Muscle layer of colon (tissue), 2 donors: ENCODE data around the gene CRAMP1.
A peak's percentile ranks its signal among the peaks of the same experiment; 100 is the strongest.

Source experiments
- H3K27ac ChIP-seq: one replicate; pipeline ENCODE4 v1.7.0; 2013; ENCODE audit warnings: low read depth, mild to moderate bottlenecking, low read length, moderate library complexity
- H3K27me3 ChIP-seq, 2 donors: one replicate each; pipeline ENCODE4 v1.7.0; 2013; ENCODE audit warnings: low read length in 2 of 2, mild to moderate bottlenecking in 2 of 2; ENCODE audit not compliant: insufficient read depth in 2 of 2, control insufficient read depth in 1 of 2
- H3K36me3 ChIP-seq: one replicate; pipeline ENCODE4 v1.7.0; 2013; ENCODE audit warnings: mild to moderate bottlenecking, low read length; ENCODE audit not compliant: insufficient read depth
- H3K4me1 ChIP-seq: one replicate; pipeline ENCODE4 v1.7.0; 2013; ENCODE audit warnings: mild to moderate bottlenecking, low read length; ENCODE audit not compliant: insufficient read depth
- H3K4me3 ChIP-seq, 2 donors: one replicate each; pipeline ENCODE4 v1.7.0; 2013; ENCODE audit warnings: low read length in 2 of 2, low read depth in 1 of 2, mild to moderate bottlenecking in 1 of 2, moderate library complexity in 1 of 2
- H3K9ac ChIP-seq: one replicate; pipeline ENCODE4 v1.7.0; 2013; ENCODE audit warnings: low read length
- H3K9me3 ChIP-seq: one replicate; pipeline ENCODE4 v1.7.0; 2013; ENCODE audit warnings: mild to moderate bottlenecking, low read length
- donor health status: abdominal sarcoma.
- donor health status: Adenocarcinoma of cecum.

CRAMP1 gene

DNA sequence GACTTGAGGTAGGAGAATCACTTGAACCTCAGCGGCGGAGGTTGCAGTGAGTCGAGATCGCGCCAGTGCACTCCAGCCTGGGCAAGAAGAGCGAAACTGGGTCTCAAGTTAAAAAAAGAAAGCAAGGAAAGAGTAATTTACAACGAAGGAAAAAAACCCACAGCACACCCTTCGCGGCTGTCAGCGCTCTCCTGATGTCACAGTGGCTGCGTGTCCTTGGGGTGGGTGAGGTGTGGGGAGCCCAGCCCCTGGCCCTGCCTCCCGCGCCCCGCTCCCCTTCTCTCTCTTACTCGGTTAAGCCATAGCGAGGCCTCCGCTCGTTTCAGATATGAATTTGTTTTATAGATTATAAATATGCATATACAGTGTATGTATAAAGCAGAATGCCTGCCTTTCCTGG lies 65.2 kb downstream of the CRAMP1 start:
- no peak overlapping the region for H3K4me3 ChIP-seq

DNA sequence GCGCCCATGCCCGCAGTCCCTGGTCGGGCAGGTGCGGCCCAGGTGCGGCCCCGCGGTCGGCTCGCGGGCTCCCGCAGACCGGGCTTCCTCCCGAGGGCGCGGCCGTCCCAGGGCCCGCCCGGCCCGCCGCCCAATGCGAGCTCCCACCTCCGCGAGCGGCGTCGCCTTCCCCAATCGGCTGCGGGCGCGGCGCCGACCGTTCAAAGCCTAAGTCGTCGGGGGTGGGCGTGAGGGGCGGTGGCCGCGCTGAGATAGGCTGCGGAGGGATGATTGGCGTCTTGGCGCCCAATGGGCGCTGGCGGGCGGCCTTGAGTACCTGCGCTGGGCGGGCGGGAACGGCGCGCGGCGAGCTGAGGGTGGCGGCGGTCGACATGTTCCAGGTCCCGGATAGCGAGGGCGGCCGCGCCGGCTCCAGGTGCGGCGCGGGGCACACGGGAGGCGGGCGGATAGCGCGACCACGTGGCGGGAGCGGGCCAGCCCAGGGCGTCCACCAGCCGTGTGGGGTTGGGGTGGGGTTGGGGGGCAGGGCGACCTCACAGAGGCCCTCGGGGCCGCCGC lies 65.9 kb downstream of the CRAMP1 start, which contains the start of gene JPT2:
Gene JPT2, plus strand, starts transcription at position 338 of the 558 bp plus-strand sequence. Its CDS starts 34 bp downstream, at position 372.
- Histone ChIP-seq H3K36me3 (peaks cover 21% of the 10 kb centered on the region), H3K27ac (peak within 1 kb of the TSS; percentile 21)

More for the DNA sequence above, 65.2 kb downstream of the CRAMP1 start:
- no peak overlapping the region for H3K27ac ChIP-seq
- H3K36me3 ChIP-seq: peaks cover 21% of the 10 kb centered on the region
- H3K4me1 ChIP-seq: peaks cover 9% of the 10 kb centered on the region
- no peaks in the 10 kb centered on the region for H3K9me3 ChIP-seq
- no peak overlapping the region for H3K9ac ChIP-seq
- H3K27me3 ChIP-seq: no peaks in the 10 kb centered on the region

DNA sequence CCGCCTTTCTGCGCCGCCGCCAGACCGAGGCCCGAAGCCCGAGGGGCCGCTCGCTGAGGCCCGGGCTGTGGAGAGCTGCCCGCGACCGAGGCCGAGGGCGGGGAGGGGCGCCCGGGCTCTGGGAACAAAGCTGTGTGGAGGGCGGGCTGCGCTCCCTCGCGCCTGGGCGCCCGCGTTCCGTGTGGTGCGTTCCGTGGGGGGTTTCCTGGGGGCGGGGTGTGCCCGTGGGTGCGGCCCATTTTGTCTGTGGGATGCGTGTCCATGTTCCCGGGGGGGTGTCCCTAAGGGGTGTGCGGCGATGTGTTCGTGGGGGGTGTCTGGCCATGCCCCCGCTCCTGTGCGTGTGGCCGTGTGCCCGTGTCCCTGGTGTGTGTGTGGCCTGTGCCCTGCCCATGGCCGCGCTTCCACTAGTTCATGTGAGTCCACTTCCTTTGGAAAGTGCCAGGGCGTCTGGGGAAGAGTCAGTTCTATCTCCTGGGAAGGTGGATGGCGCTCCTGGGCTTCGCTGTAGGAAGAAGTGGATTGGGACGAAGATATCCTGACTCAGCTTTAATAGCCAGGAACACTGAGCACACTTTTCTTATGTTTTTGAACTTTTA lies 66.4 kb downstream of the CRAMP1 start:
- H3K9ac ChIP-seq: no peak overlapping the region

More for the DNA sequence above, 65.9 kb downstream of the CRAMP1 start, which contains the start of gene JPT2:
- Histone ChIP-seq H3K4me3 (peak within 1 kb of the TSS; percentile 61 to 89), H3K27me3 (no peaks in the 10 kb centered on the region), H3K9me3 (no peaks in the 10 kb centered on the region), H3K9ac (no peak within 1 kb of the TSS), H3K4me1 (peaks cover 9% of the 10 kb centered on the region)

DNA sequence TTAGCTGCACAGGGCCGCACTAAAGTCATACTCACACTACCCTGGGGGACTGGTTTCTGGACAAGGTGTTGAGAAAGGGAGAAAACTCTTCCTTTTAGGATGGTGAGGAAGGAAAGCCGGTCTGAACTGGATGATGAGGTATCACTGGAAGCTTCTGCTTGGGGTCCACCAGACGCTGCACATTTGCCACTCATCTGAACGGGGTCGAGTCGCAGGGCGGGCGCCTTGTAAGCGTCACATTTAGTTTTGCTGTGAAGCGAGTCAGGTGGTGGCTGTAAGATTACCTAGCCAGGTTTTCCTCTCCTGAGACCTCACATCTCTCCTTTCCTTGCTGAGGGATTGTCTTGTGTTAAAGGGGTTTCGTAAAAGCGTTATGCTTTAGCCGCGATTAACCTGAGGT lies 68.2 kb downstream of the CRAMP1 start:
- Histone ChIP-seq H3K4me1 (peaks cover 9% of the 10 kb centered on the region), H3K27ac (no peak overlapping the region), H3K4me3 (no peak overlapping the region), H3K9ac (no peak overlapping the region), H3K36me3 (peaks cover 3% of the 10 kb centered on the region), H3K9me3 (no peaks in the 10 kb centered on the region), H3K27me3 (no peaks in the 10 kb centered on the region)

More for the DNA sequence above, 66.4 kb downstream of the CRAMP1 start:
- H3K9me3 ChIP-seq: no peaks in the 10 kb centered on the region
- H3K4me1 ChIP-seq: peaks cover 9% of the 10 kb centered on the region
- H3K27ac ChIP-seq: peak overlapping the region; percentile 21
- no peaks in the 10 kb centered on the region for H3K27me3 ChIP-seq
- peaks cover 18% of the 10 kb centered on the region for H3K36me3 ChIP-seq
- H3K4me3 ChIP-seq: peak overlapping the region; percentile 61 to 89

DNA sequence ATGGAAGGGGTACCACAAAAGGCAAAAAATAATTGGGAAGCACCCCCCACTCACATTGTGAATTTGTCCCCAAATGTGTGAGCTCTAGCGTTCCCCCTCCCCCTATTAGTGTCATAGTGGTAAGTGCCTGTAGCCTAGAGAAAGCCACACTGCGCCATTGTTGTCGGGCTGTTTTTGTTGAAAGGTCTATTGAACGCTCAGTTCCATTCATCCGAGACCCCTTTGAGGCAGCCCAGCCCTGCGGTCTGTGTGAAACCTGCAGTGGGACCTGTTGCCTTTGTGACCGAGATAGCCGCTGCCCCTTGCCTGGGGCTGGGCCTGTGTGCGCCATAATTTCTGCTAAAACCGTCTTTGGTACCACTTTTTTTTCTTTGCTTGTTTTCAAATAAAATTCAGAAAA lies 68.9 kb downstream of the CRAMP1 start:
- Histone ChIP-seq H3K9me3 (no peaks in the 10 kb centered on the region), H3K4me1 (peaks cover 9% of the 10 kb centered on the region), H3K36me3 (peaks cover 5% of the 10 kb centered on the region), H3K4me3 (no peak overlapping the region), H3K27me3 (no peaks in the 10 kb centered on the region), H3K27ac (no peak overlapping the region), H3K9ac (no peak overlapping the region)

DNA sequence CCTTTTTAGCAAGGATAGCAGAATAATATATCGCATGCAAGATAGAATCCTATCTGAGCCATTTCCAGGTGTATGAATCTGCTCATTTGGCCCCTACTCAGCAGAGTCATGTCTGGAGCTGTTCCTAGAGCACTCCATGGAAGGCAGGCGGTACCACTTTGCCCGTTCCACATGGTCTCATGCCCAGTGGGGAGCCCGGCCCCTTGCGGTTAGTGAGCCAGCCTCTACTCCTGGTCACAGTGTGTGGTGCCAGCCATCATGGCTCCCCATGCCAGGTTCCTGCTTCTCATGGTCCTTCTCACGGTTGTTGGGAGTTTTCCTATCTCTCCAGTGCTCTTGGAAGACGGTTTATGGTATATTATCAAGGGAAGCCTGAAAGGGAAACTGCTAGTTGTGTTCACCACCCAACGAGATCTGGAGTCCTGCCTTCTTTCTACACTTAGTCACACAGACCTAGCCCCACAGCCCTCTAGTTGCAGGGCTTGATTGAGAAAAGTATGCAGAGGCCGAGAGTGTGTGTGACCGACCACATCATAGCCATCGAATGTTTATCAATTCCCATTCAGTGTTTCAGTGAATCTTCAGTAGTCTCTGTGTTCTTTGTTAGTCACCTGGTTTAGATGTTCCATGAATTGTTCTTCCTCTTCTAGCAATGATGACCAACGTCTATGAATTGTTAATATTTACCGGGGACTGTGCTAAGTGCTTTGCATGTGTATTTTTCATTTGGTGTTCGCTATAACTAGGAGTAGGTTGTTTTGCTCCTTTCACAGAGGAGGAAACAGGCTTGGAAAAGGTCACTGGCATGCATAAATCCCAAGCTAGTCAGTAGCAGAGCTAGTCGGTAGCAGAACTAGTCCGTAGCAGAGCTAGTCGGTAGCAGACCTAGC lies 75.5 kb downstream of the CRAMP1 start:
- H3K4me1 ChIP-seq: no peaks in the 10 kb centered on the region
- no peaks in the 10 kb centered on the region for H3K27me3 ChIP-seq
- no peak overlapping the region for H3K4me3 ChIP-seq
- peaks cover 27% of the 10 kb centered on the region for H3K36me3 ChIP-seq
- H3K9ac ChIP-seq: no peak overlapping the region
- H3K9me3 ChIP-seq: no peaks in the 10 kb centered on the region
- no peak overlapping the region for H3K27ac ChIP-seq

DNA sequence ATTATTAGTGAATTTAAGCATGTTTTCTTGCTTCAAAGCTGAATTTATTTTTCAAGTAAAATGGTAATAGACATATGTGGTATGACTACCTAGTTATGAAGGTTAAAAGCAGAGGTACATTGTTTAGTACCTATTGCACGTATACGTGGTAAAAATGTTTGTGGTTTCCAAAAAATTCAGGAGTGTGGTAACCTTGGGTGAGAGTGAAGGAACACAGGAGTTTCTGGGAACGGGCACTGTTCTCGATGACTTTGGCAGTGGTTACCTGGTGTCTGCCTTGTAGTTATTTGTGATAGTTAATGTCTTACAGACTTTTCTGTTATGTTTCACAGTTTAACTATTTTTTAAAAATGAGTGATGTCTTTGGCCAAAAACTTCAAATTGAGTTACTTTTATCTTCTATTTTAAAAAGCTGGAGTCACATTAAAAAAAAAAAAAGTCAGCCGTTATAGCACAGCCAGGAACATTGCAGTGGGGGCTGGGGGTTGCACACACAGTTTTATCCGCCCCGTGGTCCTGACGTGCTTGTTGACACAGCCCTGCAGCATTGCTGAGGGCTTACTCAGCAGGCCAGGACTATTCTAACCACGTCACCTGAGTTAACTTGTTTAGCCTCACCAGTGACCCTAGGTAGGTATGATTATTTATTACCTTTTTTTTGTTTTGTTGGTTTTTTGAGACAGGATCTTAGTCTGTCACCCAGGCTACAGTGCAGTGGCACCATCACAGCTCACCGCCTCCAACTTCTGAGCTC lies 76.8 kb downstream of the CRAMP1 start:
- Histone ChIP-seq H3K4me3 (no peak overlapping the region), H3K9ac (no peak overlapping the region), H3K4me1 (no peaks in the 10 kb centered on the region), H3K27ac (no peak overlapping the region), H3K27me3 (no peaks in the 10 kb centered on the region), H3K9me3 (no peaks in the 10 kb centered on the region), H3K36me3 (peaks cover 35% of the 10 kb centered on the region)

DNA sequence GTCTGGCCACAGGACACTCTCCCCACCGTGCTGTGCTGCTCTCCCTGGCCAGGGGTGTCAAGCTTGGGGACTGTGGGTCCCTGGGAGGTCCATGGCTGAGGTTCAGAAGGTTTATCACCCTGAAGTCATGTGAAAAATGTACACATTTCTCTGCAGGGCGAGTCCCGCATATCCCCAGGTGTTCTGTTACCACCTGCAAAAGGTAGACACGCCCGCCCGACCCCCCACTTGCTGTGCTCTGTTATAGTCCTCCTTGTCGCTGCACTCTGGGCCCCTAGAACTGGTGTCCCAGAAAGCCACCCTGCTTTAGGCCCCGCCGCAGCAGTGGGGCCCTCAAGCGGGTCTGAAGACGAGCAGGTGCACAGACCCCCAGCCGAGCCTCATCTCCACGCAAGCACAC lies 77.7 kb downstream of the CRAMP1 start:
- Histone ChIP-seq H3K4me1 (no peaks in the 10 kb centered on the region), H3K4me3 (no peak overlapping the region), H3K36me3 (peaks cover 39% of the 10 kb centered on the region), H3K9ac (no peak overlapping the region), H3K27ac (no peak overlapping the region), H3K27me3 (no peaks in the 10 kb centered on the region), H3K9me3 (no peaks in the 10 kb centered on the region)

DNA sequence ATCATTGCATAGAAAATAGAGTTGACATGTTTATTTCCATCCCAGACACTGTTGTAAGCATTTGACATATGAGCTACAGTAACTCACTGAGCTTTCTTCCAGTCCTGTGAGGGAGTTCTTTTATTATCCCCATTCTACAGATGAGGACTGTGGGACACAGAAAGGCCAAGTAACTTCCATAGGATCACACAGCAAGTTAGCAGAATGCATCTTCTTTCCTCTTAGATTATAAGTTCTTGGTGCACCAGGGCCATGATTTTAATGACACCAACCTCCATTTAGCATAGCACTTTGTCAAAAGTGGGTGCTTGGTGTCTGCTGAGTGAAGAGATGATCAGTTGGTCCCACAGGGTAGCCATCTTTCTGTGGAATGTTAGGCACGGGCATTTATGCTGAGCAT lies 78.7 kb downstream of the CRAMP1 start:
- Histone ChIP-seq H3K4me1 (no peaks in the 10 kb centered on the region), H3K4me3 (no peak overlapping the region), H3K27ac (no peak overlapping the region), H3K36me3 (peaks cover 38% of the 10 kb centered on the region), H3K27me3 (no peaks in the 10 kb centered on the region), H3K9ac (no peak overlapping the region), H3K9me3 (no peaks in the 10 kb centered on the region)

DNA sequence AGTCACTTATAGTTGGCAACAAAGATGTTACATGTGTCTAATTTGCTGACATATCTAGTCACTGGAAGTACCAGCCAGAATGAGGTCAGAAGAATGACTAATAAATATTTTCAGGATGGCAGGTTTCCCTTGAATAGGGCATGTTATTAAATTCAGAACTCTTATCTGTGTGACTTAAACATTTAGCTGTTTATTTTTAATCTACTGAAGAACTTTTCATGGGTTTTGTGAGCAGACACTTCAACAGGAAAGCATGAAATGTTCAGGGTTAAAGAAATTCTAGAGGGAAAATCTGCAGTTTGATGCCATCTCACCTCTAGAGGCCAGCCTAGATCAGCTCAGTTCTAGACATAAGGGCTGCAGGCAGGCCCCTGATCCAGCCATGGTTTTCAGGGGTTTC lies 79.1 kb downstream of the CRAMP1 start:
- no peak overlapping the region for H3K27ac ChIP-seq

DNA sequence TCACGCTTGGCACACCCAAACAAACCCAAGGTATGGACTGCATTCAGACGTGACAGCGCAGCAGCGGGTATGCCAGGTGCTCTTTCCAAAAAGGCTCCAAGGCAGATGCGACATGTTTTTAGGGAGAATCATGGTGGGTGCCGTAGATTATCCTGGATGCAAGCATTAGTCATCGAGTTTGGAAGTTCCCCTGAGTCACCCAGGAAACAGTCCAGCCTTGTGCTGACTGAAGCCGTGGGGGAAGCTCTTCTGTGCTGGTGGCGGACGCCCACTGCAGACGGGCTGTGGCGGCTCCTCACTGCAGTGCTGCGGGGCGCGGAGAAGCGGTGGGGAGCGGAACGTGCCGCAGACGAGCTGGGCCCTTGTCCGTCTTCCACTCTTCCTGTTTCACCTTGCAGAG lies 79.8 kb downstream of the CRAMP1 start:
- Histone ChIP-seq H3K9ac (no peak overlapping the region), H3K27me3 (no peaks in the 10 kb centered on the region), H3K36me3 (peaks cover 34% of the 10 kb centered on the region), H3K27ac (no peak overlapping the region), H3K9me3 (no peaks in the 10 kb centered on the region), H3K4me1 (no peaks in the 10 kb centered on the region), H3K4me3 (no peak overlapping the region)

More for the DNA sequence above, 79.1 kb downstream of the CRAMP1 start:
- no peaks in the 10 kb centered on the region for H3K9me3 ChIP-seq
- H3K27me3 ChIP-seq: no peaks in the 10 kb centered on the region
- peaks cover 38% of the 10 kb centered on the region for H3K36me3 ChIP-seq
- no peaks in the 10 kb centered on the region for H3K4me1 ChIP-seq
- no peak overlapping the region for H3K9ac ChIP-seq
- no peak overlapping the region for H3K4me3 ChIP-seq
